Epithelial cell of esophagus (primary cell): ENCODE data around the gene SLC7A8.

ENCODE experiments used
- DNase-seq: peaks from one replicate; pipeline ENCODE4 v3.0.0; 2010; ENCODE audit warnings: low read depth
- H3K4me3 ChIP-seq: 2 replicates; pipeline ENCODE4 v1.5.1; 2011; ENCODE audit warnings: mild to moderate bottlenecking, low read length, control low read depth
- CTCF ChIP-seq: IDR thresholded peaks from 2 replicates; pipeline ENCODE4 v1.5.1; 2011; ENCODE audit warnings: low read depth, mild to moderate bottlenecking, low read length, control low read depth, inconsistent platforms; ENCODE audit not compliant: insufficient read depth; ENCODE audit errors: missing control alignments

SLC7A8 gene

GRCh38 chr14:23123419-23123818, 60.0 kb downstream of the SLC7A8 start:
- TF ChIP-seq CTCF: no peak
- H3K4me3 ChIP-seq: no peak overlapping the region
- peak; percentile 64 for DNase-seq

GRCh38 chr14:23122086-23122485, 61.4 kb downstream of the SLC7A8 start:
- H3K4me3 ChIP-seq: no peak overlapping the region
- no peak for TF ChIP-seq CTCF
- DNase-seq: no peak

GRCh38 chr14:23121361-23121771, 62.1 kb downstream of the SLC7A8 start:
- no peak for DNase-seq
- TF ChIP-seq CTCF: no peak
- H3K4me3 ChIP-seq: no peak overlapping the region

GRCh38 chr14:23120541-23121251, 62.8 kb downstream of the SLC7A8 start:
- no peak overlapping the region for H3K4me3 ChIP-seq
- TF ChIP-seq CTCF: peak; percentile 100
- DNase-seq: peak; percentile 82

GRCh38 chr14:23119363-23120327, 63.8 kb downstream of the SLC7A8 start:
- TF ChIP-seq CTCF: no peak
- DNase-seq: no peak
- H3K4me3 ChIP-seq: no peak overlapping the region

GRCh38 chr14:23118506-23119362, 64.7 kb downstream of the SLC7A8 start, which contains the start of gene CEBPE:
CEBPE (minus strand) TSS chr14:23119255; CDS start chr14:23119091, 164 bp downstream.
- no peak for TF ChIP-seq CTCF
- H3K4me3 ChIP-seq: no peak within 1 kb of the TSS
- no peak for DNase-seq
